Psoas muscle (tissue), 8 donors: ENCODE data around the gene ARMH1. TPM values are rescaled to one million over a fixed set of nuclear protein-coding genes. Genes with fewer than 3 reads are reported as not detected.
A peak's percentile ranks its signal among the peaks of the same experiment; 100 is the strongest.

Source experiments
- ATAC-seq, 4 donors: fragments of 200-7000 bp; cut with Tn5 transposase; one replicate each; pipeline ENCODE4 v1.9.1; 2020; ENCODE audit warnings: moderate library complexity in 3 of 4, mild to moderate bottlenecking in 2 of 4
- DNase-seq, 2 donors: peaks; one replicate each; pipeline ENCODE4 v3.0.0-alpha.2; 2020
- H3K27ac ChIP-seq: fragments of 200-600 bp; one replicate; pipeline ENCODE4 v1.8.0; 2022
- H3K27me3 ChIP-seq, 3 donors: fragments of 200-600 bp in 1 of 3; one replicate each; pipeline versions ENCODE4 v1.6.1 to v1.8.0; 2013 to 2022; ENCODE audit warnings: low read length in 2 of 3, mild to moderate bottlenecking in 2 of 3, moderate library complexity in 1 of 3; ENCODE audit not compliant: insufficient read depth in 3 of 3
- H3K36me3 ChIP-seq, 2 donors: fragments of 200-600 bp in 1 of 2; one replicate each; pipeline versions ENCODE4 v1.6.1 to v1.8.0; 2013 to 2022; ENCODE audit warnings: low read depth in 1 of 2, mild to moderate bottlenecking in 1 of 2, moderate library complexity in 1 of 2; ENCODE audit not compliant: insufficient read depth in 1 of 2
- H3K4me1 ChIP-seq: fragments of 200-600 bp; one replicate; pipeline ENCODE4 v1.8.0; 2022
- H3K4me3 ChIP-seq: fragments of 200-600 bp; one replicate; pipeline ENCODE4 v1.8.0; 2022; ENCODE audit warnings: mild to moderate bottlenecking
- H3K9me3 ChIP-seq: fragments of 200-600 bp; one replicate; pipeline ENCODE4 v1.8.0; 2022
- WGBS, 3 donors: extraction: QIAGEN DNeasy Blood & Tissue Kit; methylation state at CpG; one replicate each; pipeline versions ENCODE4 v1.1.6 to v1.1.7; 2013; 5-methylcytosine and 5-hydroxymethylcytosine counted together
- intact Hi-C, 2 donors: fragments of 100-400 bp; cut with DNase I; formaldehyde crosslinking; loops; one replicate each; pipeline versions ENCODE4 v1.11.0 to v1.14.2; 2022
- polyA plus RNA-seq, 3 donors: library from polyadenylated mRNA; stranded (reverse); fragments of 200-250 nt; gene quantifications; one replicate each; pipeline ENCODE4 v1.2.3, GENCODE V29; 2013
- total RNA-seq, 4 donors: library from RNA; stranded (reverse); fragmentation: NEBNext Ultra II Directional in 2 of 4; extraction: Animal tissue kit (Norgen Biotek cat#: 25700) in 2 of 4; gene quantifications; one replicate each; pipeline versions ENCODE4 v1.2.1 to v1.2.4, GENCODE V29; 2021 to 2023
- TF ChIP-seq, protein P1 (sequence below): fragments of 200-600 bp; IDR thresholded peaks from one replicate; pipeline ENCODE4 v1.8.0; 2022; ENCODE audit warnings: antibody characterized with exemption
- donor health status: healthy with polysubstance abuse.
- donor health status: DM: no; HTN: no; CAD: no; lungs with moderate emphysema.
- donor health status: Bipolar disorder and iron deficiency.
- donor health status: healthy.
- donor health status: DM: yes; HTN: yes; CAD: no.
- donor health status: DM: no; HTN: no; CAD: no.
- donor health status: DM: no; HTN: no; CAD: no.
- donor health status: DM: yes; HTN: yes; CAD: no.

Gene ARMH1
- total and polyA plus RNA-seq, 7 donors = 0.08 to 0.82 (median 0.62) TPM; not detected in 1

- TF ChIP-seq, protein P1, sequence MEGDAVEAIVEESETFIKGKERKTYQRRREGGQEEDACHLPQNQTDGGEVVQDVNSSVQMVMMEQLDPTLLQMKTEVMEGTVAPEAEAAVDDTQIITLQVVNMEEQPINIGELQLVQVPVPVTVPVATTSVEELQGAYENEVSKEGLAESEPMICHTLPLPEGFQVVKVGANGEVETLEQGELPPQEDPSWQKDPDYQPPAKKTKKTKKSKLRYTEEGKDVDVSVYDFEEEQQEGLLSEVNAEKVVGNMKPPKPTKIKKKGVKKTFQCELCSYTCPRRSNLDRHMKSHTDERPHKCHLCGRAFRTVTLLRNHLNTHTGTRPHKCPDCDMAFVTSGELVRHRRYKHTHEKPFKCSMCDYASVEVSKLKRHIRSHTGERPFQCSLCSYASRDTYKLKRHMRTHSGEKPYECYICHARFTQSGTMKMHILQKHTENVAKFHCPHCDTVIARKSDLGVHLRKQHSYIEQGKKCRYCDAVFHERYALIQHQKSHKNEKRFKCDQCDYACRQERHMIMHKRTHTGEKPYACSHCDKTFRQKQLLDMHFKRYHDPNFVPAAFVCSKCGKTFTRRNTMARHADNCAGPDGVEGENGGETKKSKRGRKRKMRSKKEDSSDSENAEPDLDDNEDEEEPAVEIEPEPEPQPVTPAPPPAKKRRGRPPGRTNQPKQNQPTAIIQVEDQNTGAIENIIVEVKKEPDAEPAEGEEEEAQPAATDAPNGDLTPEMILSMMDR = no peak
- ATAC-seq = no peak
- Histone ChIP-seq H3K27me3 (no peaks in the 10 kb centered on the region), H3K36me3 (peaks cover 9 to 73% of the 10 kb centered on the region in 2 donors), H3K4me3 (no peak overlapping the region), H3K4me1 (peaks cover 47% of the 10 kb centered on the region), H3K27ac (no peak overlapping the region), H3K9me3 (no peaks in the 10 kb centered on the region)
- WGBS, 3 donors = 69 to 85% (median 70%) methylated on average over 2 of the region's 2 CpGs
- intact Hi-C loops = no loop called here
- DNase-seq = peak in 1 of 2 donors; percentile 36
Observed at GRCh38 chr1:44647896-44648295, 26.6 kb upstream of the ARMH1 start.

- Histone ChIP-seq H3K27me3 (no peaks in the 10 kb centered on the region), H3K4me3 (no peak overlapping the region), H3K36me3 (peaks cover 7 to 70% of the 10 kb centered on the region in 2 donors), H3K4me1 (peaks cover 39% of the 10 kb centered on the region), H3K9me3 (no peaks in the 10 kb centered on the region), H3K27ac (no peak overlapping the region)
- TF ChIP-seq, protein P1 = no peak
- DNase-seq (peak in 1 of 2 donors; percentile 42), ATAC-seq (no peak)
- 73 to 84% (median 80%) methylated on average over 12 to 13 of the region's 13 CpGs for WGBS, 3 donors
- intact Hi-C loops = no loop called here
Observed at GRCh38 chr1:44648529-44649250, 25.8 kb upstream of the ARMH1 start.

- peaks cover 28% of the 10 kb centered on the region for H3K4me1 ChIP-seq
- ATAC-seq = no peak
- peak in 1 of 2 donors; percentile 43 for DNase-seq
- H3K27me3 ChIP-seq = no peaks in the 10 kb centered on the region
- TF ChIP-seq, protein P1 = no peak
- 82 to 90% (median 87%) methylated on average over 13 of the region's 13 CpGs for WGBS, 3 donors
- H3K9me3 ChIP-seq = no peaks in the 10 kb centered on the region
- peak overlapping the region; percentile 46 for H3K27ac ChIP-seq
- H3K4me3 ChIP-seq = no peak overlapping the region
- H3K36me3 ChIP-seq = peaks cover 3 to 66% of the 10 kb centered on the region in 2 donors
- intact Hi-C loops = loop anchor here in 1 of 2 donors (10.0 kb wide), 1 partner anchor 435 kb away; the partner anchor contains the start of gene DMAP1
Observed at GRCh38 chr1:44649788-44650158, 24.7 kb upstream of the ARMH1 start.

- Histone ChIP-seq H3K27me3 (no peaks in the 10 kb centered on the region), H3K27ac (peak overlapping the region; percentile 46), H3K36me3 (peaks cover 3 to 61% of the 10 kb centered on the region in 2 donors), H3K9me3 (no peaks in the 10 kb centered on the region), H3K4me3 (no peak overlapping the region), H3K4me1 (peaks cover 23% of the 10 kb centered on the region)
- intact Hi-C loops = loop anchor here in 1 of 2 donors (10.0 kb wide), 1 partner anchor 435 kb away; the partner anchor contains the start of gene DMAP1
- DNase-seq (peak in 1 of 2 donors; percentile 79), ATAC-seq (peak; percentile 14 to 54 (median 48))
- 43 to 56% (median 46%) methylated on average over 22 to 23 of the region's 23 CpGs for WGBS, 3 donors
- TF ChIP-seq, protein P1 = no peak
Observed at GRCh38 chr1:44650159-44650831, 24.2 kb upstream of the ARMH1 start.
